ENCODE data around the gene RAD9A.

The RAD9A gene

GRCh38 chr11:67375320-67376055 lies 16.3 kb upstream of the RAD9A start:
- DNase-seq (ENCODE audit: low read depth): no peak

- no peak for DNase-seq (ENCODE audit: low read depth)
Measured at GRCh38 chr11:67376063-67376820, 15.5 kb upstream of the RAD9A start.

- no peak for DNase-seq (ENCODE audit: low read depth)
Measured at GRCh38 chr11:67376873-67377808, 14.6 kb upstream of the RAD9A start.

- DNase-seq (ENCODE audit: low read depth): no peak
Measured at GRCh38 chr11:67378544-67378943, 13.2 kb upstream of the RAD9A start.

- DNase-seq (ENCODE audit: low read depth): peak; percentile 50
Measured at GRCh38 chr11:67379061-67380058, 12.4 kb upstream of the RAD9A start.

GRCh38 chr11:67381244-67381972 lies 10.4 kb upstream of the RAD9A start:
- no peak for DNase-seq (ENCODE audit: low read depth)

- peak; percentile 58 for DNase-seq (ENCODE audit: low read depth)
Measured at GRCh38 chr11:67382276-67383136, 9.3 kb upstream of the RAD9A start.

- DNase-seq (ENCODE audit: low read depth): peak; percentile 59
Measured at GRCh38 chr11:67384851-67385366, 6.9 kb upstream of the RAD9A start.

- no peak for DNase-seq (ENCODE audit: low read depth)
Measured at GRCh38 chr11:67387069-67387468, 4.7 kb upstream of the RAD9A start.

- no peak for DNase-seq (ENCODE audit: low read depth)
Measured at GRCh38 chr11:67387518-67387917, 4.3 kb upstream of the RAD9A start.

GRCh38 chr11:67389477-67389876 lies 2.3 kb upstream of the RAD9A start:
- no peak for DNase-seq (ENCODE audit: low read depth)

- no peak for DNase-seq (ENCODE audit: low read depth)
Measured at GRCh38 chr11:67390947-67391303, 861 bp upstream of the RAD9A start.

- DNase-seq (ENCODE audit: low read depth): no peak
Measured at GRCh38 chr11:67392183-67392715, 463 bp downstream of the RAD9A start.

- no peak for DNase-seq (ENCODE audit: low read depth)
Measured at GRCh38 chr11:67393437-67393836, 1.7 kb downstream of the RAD9A start.

- DNase-seq (ENCODE audit: low read depth): no peak
Measured at GRCh38 chr11:67393990-67394389, 2.2 kb downstream of the RAD9A start.

- no peak for DNase-seq (ENCODE audit: low read depth)
Measured at GRCh38 chr11:67395555-67396258, 3.9 kb downstream of the RAD9A start.

GRCh38 chr11:67396259-67396581 lies 4.4 kb downstream of the RAD9A start:
- no peak for DNase-seq (ENCODE audit: low read depth)

GRCh38 chr11:67396587-67397389 lies 5.0 kb downstream of the RAD9A start:
- no peak for DNase-seq (ENCODE audit: low read depth)
